CMK (cell line): ENCODE measurements around the gene KIAA2012.
"Not testable (repeated sequence)": the region's sequence is repeated elsewhere in the genome, so short reads cannot be mapped to it uniquely, and the experiment has no call there.

Source experiments
- DNase-seq: peaks from one replicate; pipeline ENCODE4 v3.0.0-alpha.2; 2010; ENCODE audit warnings: low read depth

Gene KIAA2012

DNA sequence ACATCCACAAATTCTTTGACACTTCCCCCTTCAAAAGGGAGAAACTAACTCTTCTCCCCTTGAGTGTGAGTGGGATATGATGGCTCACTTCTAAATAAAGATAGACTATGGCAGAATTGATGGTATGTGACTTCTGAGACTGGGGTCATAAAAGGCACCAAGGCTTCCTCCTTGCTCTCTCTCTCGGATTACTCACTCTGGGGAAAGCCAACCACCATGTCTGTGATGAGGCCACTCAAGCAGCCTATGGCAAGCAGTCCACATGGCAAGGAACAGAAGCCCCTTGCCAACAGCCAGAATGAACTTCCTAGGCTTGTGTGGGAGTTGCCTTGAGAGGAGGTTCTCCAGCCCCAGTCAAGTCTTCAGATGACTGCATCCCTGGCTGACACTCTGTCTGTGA lies 43.6 kb downstream of the KIAA2012 start:
- no peak for DNase-seq

DNA sequence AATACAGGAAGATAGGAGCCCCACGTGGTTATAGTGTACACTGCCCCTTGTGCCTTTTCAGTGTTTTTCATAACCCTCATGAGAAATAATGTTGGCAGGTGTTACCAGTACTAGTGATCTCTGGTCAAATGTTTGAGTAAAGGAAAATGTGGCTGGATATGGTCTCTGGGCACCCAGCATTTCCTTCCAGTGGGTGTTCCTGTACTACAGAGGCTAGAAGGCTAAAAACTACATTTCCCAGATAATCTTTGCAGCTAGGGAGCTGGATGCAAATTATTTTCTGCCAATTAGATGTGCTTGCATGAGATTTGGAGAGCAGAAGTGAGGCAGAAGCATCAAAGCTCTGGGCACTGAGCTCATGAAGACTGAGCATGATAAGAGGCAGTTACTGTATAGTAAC lies 45.1 kb downstream of the KIAA2012 start:
- no peak for DNase-seq

DNA sequence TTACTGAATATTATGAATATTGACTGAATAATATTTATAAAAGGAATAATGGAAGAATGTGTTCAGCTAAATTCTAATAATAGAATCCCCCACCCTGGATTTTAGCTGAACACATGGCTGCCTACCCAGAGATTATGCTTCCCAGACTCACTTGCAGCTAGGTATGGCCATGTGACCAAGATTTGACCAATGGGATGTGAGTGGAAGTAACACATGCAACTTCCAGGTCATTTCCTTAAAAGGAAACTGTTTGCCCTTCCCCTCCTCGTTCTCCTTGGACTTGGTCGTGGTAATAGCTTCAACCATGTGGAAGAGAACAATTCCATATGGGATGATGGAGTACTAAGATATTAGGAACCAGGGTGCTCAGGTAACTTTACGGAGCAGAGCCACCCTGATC lies 47.8 kb downstream of the KIAA2012 start:
- no peak for DNase-seq

DNA sequence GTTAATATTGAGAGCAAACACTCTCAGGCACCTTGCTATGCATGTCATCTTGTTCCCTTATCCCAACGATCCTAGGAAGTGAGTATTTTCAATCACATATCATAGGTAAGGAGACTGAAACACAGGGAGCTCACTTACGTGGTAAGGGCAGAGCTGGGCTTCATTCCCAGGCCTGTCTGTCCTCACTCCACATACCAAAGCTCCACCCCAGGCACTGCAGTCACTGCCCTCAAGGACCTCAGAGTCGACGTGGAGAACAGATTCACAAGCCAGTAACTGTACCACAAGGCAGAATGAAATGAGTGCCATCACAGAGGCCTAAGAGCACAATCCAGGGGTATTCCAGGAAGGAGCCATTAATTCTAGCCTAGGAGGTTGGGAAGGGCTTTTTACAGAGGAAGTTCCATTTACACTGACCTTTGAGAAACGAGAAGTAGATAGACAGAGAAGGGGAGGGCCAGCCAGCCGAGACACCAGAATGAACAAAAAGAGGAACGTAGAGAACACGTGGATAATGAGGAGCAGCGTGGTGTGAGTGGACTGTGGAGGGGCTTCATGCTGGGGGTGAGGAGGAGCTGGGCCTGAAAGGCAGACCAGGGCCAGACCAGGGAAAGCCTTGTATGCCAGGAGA lies 48.6 kb downstream of the KIAA2012 start:
- no peak for DNase-seq

DNA sequence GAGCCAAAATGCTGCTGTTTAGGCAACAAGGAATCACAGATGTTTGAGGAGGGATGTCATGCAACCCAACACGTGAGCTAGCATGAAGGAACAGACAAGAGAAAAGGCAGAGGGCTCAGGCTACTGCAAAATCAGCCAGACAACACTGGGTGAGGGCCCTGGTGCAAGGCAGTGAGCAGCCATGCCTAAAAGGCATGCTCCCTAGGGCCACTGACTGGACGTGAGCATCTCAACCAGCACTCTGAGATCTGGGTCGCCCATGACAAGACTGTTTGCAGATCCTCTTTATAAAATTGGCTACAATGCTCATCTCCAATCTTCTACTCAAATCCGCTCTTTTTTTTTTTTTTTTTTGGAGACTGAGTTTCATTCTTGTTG lies 49.1 kb downstream of the KIAA2012 start:
- DNase-seq, result no peak

DNA sequence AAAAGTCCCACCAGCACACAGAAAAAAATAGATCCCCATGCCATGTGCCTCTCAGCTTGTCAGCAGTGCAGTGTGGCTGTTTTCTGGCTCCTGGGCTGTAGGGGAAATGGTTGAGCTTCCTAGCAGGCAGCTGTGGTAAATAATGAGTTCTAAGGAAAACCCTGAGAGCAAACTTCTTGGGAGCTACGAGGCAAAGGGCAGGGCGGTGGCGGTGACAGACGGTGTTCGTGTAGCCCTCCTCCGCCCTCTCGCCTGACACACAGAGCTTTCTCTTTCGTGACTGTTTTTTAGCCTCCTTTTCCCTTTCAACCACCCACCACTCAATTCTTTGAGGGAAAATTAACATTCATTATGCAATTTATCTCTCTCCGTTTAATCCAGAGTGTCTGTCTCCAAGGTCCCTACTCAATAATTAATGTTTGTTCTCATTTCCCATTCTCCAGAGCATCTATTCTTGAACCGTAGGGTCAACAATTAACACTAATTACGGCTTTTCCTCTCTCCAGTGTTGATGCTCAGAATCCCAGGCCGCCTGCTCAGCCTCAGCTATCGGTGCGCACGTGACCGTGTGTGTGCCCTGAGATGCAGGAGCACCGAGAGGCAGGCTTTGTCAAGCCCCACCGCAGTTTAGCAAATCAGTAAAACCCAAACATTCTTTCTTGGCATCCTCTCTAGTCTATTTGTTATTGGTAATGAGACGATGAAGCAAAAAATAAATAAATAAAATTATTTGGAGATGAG lies 50.1 kb downstream of the KIAA2012 start:
- no peak for DNase-seq

DNA sequence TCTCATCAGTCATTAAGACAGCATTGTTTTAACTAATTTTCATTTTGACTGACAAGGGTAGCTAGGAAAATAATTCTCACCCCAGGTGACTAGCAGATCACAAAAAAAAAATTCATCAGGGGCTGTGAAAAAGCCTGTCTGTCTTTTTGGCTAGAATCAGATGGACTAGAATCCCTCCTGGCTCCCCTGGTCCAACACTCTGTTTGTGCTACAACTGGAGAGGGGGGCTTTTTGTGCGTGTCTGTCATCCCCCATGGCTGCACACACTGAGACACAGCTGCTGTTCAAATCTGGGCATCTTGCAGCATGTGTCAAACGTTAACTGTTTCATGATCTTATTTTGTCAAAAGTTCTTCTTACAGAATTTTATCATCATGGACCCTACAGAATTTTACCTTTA lies 51.2 kb downstream of the KIAA2012 start:
- DNase-seq, result no peak

DNA sequence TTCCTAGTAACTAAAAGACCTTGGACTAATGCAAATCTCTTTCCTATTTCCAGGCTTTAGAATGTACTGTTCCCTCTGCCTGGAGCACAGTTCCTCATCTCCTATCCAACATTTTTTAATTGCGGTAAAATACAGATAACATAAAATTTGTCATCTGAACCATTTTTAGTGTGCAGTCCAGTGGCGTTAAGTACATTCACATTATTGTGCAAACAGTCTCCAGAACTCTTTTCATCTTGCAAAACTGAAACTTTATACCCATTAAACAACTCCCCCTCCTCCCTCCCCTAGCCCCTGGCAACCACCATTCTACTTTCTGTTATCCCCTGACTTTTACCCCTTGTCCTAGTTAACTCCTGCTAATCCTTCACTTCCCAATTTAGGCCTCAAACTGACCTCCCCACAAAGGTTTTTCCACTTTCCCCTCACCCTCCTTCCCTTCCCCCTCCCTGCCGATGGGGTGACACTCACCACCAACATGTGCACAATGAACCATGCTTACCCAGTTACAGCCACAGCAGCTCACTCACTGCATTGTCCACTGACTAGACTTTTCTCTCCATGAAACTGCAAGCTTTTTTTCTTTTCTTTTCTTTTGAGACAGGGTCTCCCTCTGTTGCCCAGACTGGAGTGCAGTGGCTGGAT lies 54.8 kb downstream of the KIAA2012 start:
- DNase-seq, result no peak

DNA sequence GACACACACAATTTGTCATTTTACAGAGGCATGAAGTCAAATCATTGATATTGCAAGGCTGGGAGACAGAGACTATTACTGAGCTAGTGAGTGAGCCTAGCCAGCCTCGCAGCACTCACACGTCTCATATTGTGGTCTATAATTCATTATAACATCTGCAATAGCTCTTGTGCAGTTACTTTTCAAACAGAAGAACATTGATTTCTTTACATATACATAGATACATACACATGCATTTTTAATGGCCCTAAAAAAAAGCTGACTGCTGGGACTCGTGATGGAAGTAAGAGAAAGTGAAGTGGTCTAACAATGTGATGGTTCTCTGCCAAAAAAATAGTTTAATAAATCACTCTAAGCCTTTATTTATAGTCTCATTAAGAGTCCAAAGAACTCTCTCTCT lies 56.8 kb downstream of the KIAA2012 start:
- DNase-seq, result no peak

DNA sequence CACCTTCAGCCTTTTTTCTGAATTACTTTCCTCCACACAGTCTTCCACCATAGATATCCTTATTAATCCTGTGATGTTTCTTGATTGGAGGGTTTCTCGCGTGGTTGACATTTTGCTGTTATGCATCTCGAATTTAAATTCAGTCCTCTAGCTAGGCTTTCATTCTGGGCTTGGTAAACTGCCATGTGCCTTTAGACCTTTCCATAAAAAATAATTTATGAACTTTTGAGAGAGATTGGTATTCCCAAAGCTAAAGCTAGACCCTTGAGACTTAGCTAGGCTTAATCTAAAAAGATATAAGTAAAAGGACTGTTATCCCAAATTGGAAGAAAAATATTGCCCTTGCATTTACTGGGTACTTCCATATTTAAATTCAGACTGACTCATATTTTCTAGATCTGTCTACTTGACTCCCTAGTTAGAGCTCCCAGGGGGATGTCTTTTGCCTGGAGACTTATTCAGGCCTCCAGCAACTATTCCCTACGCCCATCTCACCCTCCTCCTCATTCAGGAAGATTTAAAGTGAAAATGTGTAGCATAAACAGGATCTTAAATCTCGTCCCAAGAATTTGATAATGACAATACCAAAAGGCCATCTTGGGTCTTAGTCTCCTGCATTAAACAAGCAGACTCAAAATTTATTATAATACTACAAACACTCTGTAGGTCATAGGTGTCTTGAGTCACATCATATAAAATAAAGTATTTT lies 60.3 kb downstream of the KIAA2012 start:
- no peak for DNase-seq

DNA sequence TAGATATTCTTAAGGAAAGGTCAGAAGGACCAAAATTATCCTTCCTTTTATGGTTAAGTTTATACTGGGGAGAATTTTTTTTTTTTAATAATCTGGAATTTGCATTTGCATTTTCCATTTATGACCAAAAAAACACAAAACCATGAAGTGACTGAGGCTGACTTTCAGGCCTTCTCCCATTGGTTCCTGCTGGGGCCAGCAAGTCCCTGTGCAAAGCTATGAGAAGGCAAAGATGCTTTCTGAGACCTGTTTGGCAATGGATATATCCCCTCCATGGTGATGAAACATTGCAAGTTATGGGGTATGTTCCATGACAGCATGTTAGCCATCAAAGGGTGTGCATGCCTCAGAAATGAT lies 60.8 kb downstream of the KIAA2012 start:
- no peak for DNase-seq

DNA sequence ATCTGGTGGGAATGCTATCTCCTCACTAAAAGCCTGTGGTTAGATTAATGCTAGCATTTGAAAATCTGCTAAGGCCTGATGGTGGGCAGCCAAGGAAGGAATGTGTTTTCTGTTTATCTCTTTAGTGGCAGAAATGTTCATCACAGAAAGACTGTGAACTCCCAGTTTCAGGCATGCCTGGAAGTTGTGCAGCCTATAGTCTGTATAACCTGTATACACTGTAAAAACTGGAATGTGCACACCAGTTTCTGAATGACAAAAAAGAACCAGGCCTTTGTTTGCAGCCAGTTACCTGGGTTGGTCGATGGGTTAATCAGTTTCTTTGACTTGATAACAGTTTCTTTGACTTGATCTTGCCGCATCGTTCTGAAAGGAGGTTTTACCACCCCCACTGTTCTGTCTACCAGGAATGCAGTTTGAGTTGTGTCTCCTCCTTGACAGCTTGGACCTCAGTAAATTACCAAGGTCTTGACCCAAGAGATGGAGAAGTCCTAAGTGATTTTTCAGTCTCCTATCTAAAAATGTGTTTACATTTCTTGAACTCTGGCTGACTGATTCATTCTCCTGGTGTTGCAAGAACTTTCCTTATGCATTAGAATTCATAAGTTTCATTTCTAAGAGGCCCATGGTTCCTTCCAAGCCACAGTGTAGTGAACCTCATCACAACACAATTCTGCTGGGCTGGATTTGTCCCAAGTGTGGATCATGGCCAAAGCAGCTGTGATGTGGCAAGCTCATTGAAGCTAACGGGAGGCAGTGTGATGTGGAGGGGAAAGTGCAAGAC lies 62.2 kb downstream of the KIAA2012 start:
- no peak for DNase-seq

DNA sequence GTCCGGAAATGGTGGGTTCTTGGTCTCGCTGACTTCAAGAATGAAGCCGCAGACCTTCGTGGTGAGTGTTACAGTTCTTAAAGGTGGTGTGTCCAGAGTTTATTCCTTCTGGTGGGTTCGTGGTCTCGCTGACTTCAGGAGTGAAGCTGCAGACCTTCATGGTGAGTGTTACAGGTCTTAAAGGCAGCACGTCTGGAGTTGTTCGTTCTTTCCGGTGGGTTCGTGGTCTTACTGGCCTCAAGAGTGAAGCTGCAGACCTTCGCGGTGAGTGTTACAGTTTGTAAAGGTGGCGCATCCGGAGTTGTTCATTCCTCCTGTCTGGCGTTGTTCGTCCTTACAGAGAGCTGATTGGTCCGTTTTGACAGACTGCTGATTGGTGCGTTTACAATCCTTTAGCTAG lies 63.0 kb downstream of the KIAA2012 start:
- not testable (repeated sequence) for DNase-seq

DNA sequence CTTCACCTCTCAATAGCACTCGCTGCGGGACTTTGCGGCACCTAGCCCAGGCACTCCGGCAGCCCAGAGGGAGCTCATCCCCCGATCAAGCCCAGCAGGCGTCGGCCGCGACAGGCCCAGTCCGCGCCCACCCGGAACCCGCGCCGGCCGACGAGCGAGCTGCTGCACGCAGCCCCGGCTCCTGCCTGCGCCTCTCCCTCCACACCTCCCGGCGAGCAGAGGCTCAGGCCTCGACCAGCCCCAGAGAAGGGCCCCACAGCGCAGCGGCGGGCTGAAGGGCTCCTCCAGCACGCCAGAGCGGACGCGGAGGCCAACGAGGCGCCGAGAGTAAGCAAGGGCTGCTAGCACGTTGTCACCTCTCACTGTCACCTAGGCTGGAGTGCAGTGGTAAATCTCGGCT lies 63.5 kb downstream of the KIAA2012 start:
- no peak for DNase-seq

DNA sequence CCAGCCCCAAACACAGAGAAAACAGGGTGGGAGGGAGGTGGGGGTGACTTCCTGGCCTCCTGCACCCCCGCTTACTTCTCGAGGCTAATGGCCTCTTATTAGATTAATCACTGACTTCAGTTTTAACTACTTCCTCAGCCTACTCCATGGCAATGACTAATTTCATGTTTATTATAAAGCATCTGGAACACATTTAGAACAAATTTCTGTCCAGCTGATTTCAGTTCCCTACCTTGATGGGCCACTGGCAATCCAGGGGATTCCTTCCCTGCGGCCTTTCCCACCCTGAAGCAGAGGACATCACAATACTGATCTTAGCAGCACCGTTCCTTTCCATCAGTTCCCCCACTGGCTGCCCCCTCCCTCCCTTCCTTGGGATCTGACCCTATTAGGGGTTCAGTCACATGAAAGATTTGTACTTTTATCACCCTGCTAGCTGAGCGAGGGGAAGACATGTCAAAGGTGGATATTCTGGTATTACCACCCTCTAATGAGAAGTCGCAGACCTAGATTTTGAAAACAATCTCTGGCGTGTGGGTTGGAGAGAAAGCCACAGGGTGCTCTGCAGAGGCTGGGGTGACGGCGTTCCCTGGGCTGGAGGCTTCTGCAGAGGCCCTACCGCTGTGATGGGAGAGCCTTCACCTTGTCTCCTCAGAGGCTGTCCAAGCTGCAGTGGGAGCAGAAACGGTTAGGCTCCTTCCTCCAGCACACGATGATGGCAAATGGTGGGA lies 67.6 kb downstream of the KIAA2012 start:
- DNase-seq, result no peak

DNA sequence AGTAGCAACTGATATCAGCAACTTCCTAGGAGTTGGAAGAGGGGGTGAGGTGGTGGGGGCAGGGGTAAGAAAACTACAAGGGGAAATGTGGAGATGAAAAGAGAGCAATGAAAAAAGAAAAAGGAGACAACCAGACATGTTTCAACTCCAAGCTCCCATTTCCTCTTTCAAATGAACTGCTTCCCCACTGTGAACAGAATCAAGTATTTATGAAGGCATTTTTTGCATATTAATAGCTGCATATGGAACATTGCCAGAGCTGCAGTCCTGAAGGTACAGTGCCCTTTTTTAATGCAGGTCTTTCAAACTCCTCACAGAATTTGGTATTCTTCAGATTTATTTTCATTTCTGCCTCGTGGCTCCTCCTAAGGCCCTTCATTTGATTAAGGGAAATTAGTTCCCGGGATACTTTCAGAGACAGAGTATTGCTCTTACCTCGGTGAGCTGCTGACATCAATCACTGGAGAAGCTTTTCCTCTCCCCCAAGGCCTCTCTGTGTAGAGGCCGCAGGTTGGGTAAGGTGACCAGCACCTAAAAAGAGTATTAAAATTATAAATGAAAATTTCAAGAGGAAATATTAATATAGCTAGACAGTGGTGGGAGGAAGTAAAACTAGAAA lies 68.4 kb downstream of the KIAA2012 start:
- DNase-seq, result no peak

DNA sequence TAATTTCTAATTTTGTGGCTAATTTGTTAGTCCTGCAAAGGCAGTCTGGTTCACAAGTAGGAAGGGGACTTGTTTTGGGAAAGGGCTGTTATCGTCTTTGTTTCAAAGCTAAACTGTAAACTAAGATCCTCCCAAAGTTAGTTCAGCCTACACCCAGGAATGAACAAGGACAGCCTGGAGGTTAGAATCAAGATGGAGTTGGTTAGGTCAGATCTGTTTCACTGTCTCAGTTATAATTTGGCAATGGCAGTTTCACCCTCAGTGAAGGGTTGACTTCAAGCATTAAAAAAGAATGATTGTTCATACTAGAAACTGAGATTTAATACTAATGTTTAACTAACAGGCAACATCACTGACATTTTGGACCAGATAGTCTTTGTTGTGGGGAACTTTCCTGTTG lies 69.5 kb downstream of the KIAA2012 start:
- DNase-seq, result no peak

DNA sequence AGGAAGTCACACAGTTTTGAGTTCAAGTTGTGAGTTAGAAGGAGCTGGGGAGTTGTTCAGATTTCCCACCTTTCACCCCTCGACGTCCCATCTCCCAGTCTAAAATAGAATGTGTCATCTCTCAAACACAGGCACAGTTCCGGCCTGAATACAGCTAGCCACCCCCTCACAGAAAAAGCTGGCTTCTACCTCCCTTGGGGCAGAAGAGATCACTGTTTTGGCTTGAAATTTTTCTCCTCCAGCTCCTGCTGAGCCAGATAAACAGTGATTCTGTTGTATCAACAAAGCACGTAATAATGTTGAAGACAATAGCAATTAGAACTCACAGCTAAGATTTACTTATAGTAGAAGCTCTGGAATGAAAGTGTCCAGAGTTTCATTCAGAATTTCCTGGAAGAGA lies 74.7 kb downstream of the KIAA2012 start:
- DNase-seq, result no peak

DNA sequence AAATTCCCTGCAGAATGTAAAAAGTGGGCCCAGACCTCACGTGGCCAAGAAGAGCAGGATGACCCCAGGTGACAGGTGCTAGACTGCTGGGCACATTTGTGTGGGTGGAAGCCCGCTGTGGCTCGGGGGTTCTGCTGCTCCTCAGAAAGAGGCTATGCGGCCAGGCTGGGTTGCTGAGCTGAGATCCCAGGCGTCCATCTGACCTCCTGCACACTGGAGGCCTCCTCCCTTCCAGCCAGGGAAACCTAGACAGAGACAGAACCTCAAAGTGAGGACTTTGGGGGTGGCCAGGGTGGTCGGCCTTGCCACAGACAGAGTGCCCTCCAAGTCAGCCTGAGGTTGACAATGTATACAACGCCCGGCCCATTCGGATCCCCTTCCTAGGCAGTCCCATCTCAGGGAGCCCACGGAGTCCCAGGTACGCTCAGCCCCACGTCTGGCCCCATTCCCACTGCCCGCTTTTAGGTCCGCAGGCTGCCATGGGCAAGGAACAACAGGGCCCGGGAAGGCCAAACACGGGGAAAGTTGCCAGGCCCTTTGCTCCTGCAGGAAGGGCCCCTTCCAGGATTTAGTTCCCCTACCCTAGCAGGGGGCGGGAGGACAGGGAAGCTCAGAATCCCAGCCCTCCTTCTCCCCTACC lies 75.6 kb downstream of the KIAA2012 start:
- DNase-seq, result no peak

DNA sequence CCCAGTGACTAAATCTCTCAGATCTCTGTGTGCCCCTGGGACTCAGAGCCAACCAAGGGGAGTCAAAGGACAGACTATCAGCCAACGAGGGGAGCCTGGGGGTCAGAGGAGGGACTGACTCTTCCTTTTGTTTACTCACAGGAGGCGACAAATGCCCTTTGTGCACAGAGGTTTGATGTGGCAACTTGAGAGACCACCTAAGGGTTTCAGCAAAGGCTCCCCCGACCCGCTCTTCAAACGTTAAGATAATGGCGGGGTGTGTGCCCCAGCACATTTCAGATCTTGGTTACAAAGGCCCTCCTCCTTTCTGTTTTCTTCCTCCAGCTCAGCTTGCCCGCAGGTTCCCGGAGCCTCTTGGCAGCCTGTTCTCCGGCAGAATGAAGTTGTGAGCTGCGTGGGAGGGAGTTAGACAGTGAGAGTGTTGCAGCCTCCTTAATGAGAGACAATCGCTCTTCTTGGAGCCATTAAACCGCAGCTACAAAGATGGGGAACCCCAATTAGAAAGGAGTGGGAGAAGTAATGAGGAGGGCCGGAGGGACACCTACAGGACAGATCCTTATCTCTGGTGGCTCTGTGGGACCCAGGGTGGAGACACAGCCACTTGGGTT lies 76.2 kb downstream of the KIAA2012 start:
- no peak for DNase-seq
